AG04450 (cell line): Measurements from ENCODE around the gene SLC39A13. TPM values are rescaled to one million over a fixed set of nuclear protein-coding genes. Genes with fewer than 3 reads are reported as not detected.

Experiments
- CTCF ChIA-PET: fragments of 300-600, 350-600 bp; formaldehyde crosslinking; extraction: SDS; loops from one replicate; lab custom pipeline; 2022; ENCODE audit warnings: antibody characterized with exemption, inconsistent platforms; lab: Charles Lee
- POLR2A ChIA-PET: fragments of 350-600 bp; formaldehyde crosslinking; extraction: SDS; loops from one replicate; lab custom pipeline; 2021; ENCODE audit warnings: antibody characterized with exemption, inconsistent platforms; lab: Yijun Ruan, JAX
- DNase-seq: peaks from one replicate; pipeline ENCODE4 v3.0.0-alpha.2; 2011; ENCODE audit warnings: low read depth, low spot score
- H3K27ac ChIP-seq: one replicate; pipeline ENCODE4 v1.5.1; 2012; ENCODE audit warnings: low read depth, low read length, control low read depth
- H3K27me3 ChIP-seq: one replicate; pipeline ENCODE4 v1.6.0; 2012; ENCODE audit warnings: low read length; ENCODE audit not compliant: control insufficient read depth, insufficient read depth
- H3K4me3 ChIP-seq: 2 replicates; pipeline ENCODE4 v1.5.1; 2011; ENCODE audit warnings: mild to moderate bottlenecking, low read depth, low read length, control low read depth
- H3K9me3 ChIP-seq: 2 replicates; pipeline ENCODE4 v1.5.1; 2012; ENCODE audit warnings: low read length; ENCODE audit not compliant: control insufficient read depth, insufficient read depth
- CTCF ChIP-seq: IDR thresholded peaks from 2 replicates; pipeline ENCODE4 v1.5.1; 2011; ENCODE audit warnings: low read depth, low read length, control low read depth, inconsistent platforms
- polyA plus RNA-seq: library from polyadenylated mRNA; depleted of rRNA; stranded (reverse); fragments of >200 nt; gene quantifications from 2 replicates; pipeline ENCODE4 v1.2.3, GENCODE V29; 2011; rRNA removed
- small RNA-seq: library from RNA; depleted of rRNA; stranded (forward); fragments of <200 nt; gene quantifications from one replicate; pipeline ENCODE3, GENCODE V24; 2012; ENCODE audit warnings: low read depth; ENCODE audit not compliant: insufficient read length

Gene SLC39A13
- polyA plus RNA-seq, 1 experiment, result 54.4 TPM

GRCh38 chr11:47464483-47464882 is 56.1 kb downstream of the SLC39A13 start:
- ChIA-PET POLR2A (interaction anchor here (1.2 kb wide), 1 partner anchor 18 kb away, joined by 3 read pairs; no protein-coding TSS in a partner anchor), CTCF (interaction anchor here (1.5 to 2.0 kb wide), 2 partner anchors 10 to 90 kb away, joined by 7 to 30 read pairs; no protein-coding TSS in a partner anchor)
- no peak overlapping the region for H3K27ac ChIP-seq
- no peaks in the 10 kb centered on the region for H3K27me3 ChIP-seq
- no peak for TF ChIP-seq CTCF
- no peaks in the 10 kb centered on the region for H3K9me3 ChIP-seq
- no peak for DNase-seq
- no peak overlapping the region for H3K4me3 ChIP-seq

Small RNA genes within 50 kb of the gene (small RNA-seq; reads per million reads assigned to genes)
- gene MIR4487, result not detected

Other genes with a start within 250 kb of the SLC39A13 start
- gene ARFGAP2, start 231.7 kb upstream of the SLC39A13 start, polyA plus RNA-seq, result 38.6 and 44.4 TPM in 2 replicates
- 15.3 and 19.7 TPM in 2 replicates for gene PACSIN3, start 222.2 kb upstream of the SLC39A13 start, polyA plus RNA-seq
- 47.3 and 48.1 TPM in 2 replicates for gene DDB2, start 193.6 kb upstream of the SLC39A13 start, polyA plus RNA-seq
- 20.8 and 25.1 TPM in 2 replicates for gene ACP2, start 159.8 kb upstream of the SLC39A13 start, polyA plus RNA-seq
- gene NR1H3, start 150.6 kb upstream of the SLC39A13 start, polyA plus RNA-seq, result 21.9 and 27.2 TPM in 2 replicates
- 10.5 and 20.9 TPM in 2 replicates for gene MADD, start 138.5 kb upstream of the SLC39A13 start, polyA plus RNA-seq
- gene MYBPC3, start 55.9 kb upstream of the SLC39A13 start, polyA plus RNA-seq, result not detected in 2 replicates
- not detected in 2 replicates for gene SPI1, start 30.0 kb upstream of the SLC39A13 start, polyA plus RNA-seq
- gene PSMC3, start 17.8 kb downstream of the SLC39A13 start, polyA plus RNA-seq, result 211 and 290 TPM in 2 replicates
- gene RAPSN, start 40.5 kb downstream of the SLC39A13 start, polyA plus RNA-seq, result 0.09 TPM in 1 of 2 replicates, not detected in the other
- gene CELF1, start 144.5 kb downstream of the SLC39A13 start, polyA plus RNA-seq, result 87.2 and 87.5 TPM in 2 replicates
- 39.2 and 39.5 TPM in 2 replicates for gene PTPMT1, start 157.0 kb downstream of the SLC39A13 start, polyA plus RNA-seq
- gene KBTBD4, start 170.4 kb downstream of the SLC39A13 start, polyA plus RNA-seq, result 19.5 and 20.0 TPM in 2 replicates
- 103 and 106 TPM in 2 replicates for gene NDUFS3, start 170.5 kb downstream of the SLC39A13 start, polyA plus RNA-seq
- gene FAM180B, start 178.1 kb downstream of the SLC39A13 start, polyA plus RNA-seq, result not detected in 2 replicates
- gene C1QTNF4, start 185.8 kb downstream of the SLC39A13 start, polyA plus RNA-seq, result 0.14 and 0.19 TPM in 2 replicates
- 175 and 194 TPM in 2 replicates for gene MTCH2, start 234.0 kb downstream of the SLC39A13 start, polyA plus RNA-seq